ENCODE results near the gene KIF18B.

The KIF18B gene

DNA sequence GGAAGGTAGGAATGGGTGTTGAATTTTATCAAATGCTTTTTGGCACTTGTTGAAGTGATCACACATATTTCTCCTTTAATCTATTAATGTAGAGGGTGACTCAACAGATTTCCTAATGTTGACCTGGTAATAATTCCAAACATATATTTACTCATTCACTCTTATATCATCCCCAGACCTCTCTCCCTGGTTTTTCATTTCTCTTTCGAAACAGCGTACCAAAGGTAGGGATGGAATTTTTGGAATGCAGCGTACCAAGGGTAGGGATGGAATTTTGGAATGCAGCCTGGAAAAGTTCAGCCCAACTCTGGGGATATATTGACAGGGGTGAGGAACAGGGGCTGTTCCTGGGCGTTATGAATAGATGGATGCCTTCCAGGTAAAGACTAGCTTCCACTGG is 7.3 kb downstream of the KIF18B start:
- no peak for DNase-seq (ENCODE audit: low read depth)

DNA sequence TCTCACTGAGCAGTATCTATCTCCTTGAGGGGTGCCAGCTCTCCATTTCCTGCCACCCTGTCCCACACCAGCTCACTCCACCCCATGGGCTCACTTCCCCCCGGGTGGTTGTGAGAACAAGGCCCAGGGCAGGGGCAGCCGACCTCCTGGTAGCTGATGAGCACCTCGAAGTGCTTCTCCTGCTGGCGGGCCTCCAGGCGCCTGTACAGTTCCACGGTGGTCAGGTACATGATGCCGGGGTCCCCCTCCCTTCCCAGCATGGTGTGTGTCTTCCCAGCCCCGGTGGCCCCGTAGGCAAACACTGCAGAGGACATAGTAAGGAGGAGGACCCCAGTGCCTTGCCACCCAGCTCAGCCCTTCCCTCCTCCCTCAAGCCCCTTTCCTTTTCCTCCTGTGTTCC is 12.5 kb downstream of the KIF18B start:
- DNase-seq (ENCODE audit: low read depth): no peak

DNA sequence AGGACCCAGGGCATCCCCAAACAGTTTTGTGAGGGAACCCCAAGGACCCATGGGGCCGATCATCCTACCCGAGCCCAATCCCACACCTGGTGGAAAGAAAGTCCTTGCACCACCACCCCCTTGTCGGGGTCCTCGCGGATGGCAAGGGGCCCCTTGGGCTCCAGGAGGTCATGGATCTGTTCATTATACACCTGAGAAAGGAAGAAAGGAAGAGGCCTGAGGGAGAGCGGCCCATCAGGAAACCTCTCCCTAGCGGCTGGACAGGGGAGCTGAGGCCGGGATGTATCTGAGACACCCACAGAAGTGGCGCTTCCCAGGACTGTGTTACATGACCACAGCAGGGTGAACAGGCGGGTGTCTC is 12.8 kb downstream of the KIF18B start:
- no peak for DNase-seq (ENCODE audit: low read depth)

DNA sequence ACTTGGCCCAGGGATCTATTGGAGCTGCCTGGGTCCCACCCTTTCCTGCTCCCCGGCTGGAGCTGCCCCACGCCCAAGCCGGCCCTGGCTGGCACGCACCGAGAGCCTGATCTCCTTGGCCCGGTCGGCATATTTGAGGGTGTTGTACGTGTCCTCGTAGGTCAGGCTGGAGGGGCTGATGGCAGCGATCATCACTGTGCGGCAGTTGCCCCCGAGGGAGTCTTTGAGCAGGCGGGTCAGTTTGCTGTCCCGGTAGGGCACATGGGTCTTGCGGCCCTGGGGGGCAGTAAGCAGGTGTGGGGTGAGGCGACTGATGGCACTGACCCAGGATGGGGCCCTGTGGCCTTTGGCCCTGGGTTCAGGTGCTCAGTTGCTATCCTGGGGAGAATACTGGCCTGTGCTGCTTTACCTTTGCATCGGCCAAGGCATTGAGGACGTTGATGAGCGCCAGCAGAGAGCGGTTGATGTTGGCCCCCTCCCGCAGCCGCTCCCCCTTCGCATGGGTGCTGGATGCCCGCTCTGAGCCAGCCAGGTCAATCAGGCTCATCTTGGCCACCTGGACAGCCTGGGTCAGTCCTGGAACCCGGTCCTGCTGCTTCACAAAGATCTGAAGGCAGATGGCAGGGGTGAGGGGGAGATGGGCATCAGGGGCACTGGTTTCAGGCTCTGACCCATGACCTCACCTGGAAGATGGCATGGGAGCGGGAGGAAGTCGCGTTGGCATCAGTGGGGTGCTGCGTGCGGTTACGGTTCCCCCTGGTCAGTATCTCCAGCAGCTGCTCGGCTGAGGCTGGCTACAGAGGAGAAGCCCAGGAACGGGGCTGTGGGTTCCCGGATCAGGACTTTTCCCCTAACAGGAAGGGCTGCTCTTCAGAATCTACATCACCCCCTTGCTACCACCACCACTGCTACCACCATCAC is 13.5 kb downstream of the KIF18B start:
- no peak for DNase-seq (ENCODE audit: low read depth)

DNA sequence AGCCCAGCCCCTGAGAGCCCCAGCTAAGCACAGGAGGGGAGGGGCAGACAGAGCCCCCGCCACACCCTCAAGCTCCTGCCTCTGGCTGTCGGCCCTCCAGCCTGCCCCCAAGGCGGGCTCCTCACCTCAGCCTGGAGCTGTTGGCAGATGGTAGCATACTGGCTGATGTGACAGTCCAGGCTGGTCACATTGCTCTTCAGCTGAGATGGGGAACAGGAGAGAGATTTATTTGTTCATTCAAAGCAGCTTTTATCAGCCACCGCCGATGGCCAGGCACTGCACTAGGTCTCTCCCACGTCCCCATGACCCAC is 14.8 kb downstream of the KIF18B start:
- no peak for DNase-seq (ENCODE audit: low read depth)

DNA sequence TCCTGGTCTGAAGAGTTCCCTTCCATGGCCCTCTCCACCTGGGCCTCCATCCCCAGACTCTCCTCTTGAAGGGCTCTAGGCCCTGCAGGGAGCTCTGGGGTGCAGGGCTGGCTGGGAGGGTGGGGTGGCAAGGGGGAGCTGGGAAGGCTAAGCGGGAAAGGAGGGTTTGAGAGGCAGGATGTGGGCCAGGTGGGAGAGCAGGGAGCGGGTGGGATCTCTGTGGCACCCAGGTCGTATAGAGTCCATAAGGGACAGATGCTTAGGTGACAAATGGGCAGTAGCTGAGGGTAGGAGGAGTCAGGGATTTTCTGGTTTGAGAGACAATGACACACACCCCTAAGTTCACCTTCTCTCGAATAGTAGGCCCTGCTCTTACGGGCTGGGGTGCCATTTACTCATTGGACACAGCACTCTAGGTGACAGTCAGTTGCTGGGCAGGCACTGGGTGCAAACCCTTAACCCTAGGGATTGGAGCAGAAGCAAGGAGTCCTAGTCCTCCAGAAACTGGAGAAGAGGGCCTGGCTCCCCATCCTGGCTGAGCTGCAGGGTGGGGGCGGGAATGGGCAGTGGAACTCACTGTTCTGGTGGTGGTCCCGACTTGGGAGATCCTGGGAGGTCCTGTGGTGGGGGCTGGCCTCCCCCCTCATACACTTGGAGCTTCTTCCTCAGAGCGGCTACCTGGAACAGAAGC is 15.3 kb downstream of the KIF18B start:
- no peak for DNase-seq (ENCODE audit: low read depth)

DNA sequence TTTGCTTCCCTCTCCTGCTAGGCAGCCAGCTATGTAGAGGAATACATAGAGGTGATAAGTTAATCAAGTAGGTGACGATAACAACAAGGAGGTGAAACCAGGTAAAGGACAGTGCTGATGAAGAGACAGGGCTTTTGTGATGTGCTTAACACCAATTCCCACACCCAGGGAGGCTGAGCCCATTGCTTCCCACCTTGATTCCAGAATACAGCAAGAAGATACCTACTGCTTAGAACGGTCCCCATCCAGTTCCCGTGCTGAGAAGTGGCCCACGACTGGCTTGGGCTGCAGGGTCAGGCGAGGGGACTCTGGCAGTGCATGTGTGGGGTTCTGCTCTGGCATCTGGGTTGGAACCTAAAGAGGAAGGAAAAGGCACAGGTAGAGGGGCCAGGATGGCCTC is 16.2 kb downstream of the KIF18B start:
- no peak for DNase-seq (ENCODE audit: low read depth)

DNA sequence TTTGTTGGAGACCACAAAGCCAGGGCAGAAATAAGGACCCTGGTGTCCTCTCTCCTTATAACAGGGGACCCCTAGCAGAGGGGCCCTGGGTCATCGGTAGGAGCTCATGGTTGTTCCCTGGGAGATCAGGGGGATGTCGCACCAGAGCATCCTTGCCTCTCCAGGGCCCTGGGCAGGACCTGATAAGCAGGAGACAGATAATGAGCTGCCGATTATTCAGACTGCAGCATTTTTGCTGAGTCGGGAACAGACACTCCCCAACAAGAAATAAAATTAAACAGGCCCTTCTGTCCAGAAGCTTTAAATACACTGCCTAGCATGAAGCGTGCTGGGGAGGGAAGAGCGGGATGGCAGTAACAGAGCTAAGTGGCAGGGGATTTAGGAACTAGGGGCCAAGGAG is 16.9 kb downstream of the KIF18B start:
- DNase-seq (ENCODE audit: low read depth): no peak

DNA sequence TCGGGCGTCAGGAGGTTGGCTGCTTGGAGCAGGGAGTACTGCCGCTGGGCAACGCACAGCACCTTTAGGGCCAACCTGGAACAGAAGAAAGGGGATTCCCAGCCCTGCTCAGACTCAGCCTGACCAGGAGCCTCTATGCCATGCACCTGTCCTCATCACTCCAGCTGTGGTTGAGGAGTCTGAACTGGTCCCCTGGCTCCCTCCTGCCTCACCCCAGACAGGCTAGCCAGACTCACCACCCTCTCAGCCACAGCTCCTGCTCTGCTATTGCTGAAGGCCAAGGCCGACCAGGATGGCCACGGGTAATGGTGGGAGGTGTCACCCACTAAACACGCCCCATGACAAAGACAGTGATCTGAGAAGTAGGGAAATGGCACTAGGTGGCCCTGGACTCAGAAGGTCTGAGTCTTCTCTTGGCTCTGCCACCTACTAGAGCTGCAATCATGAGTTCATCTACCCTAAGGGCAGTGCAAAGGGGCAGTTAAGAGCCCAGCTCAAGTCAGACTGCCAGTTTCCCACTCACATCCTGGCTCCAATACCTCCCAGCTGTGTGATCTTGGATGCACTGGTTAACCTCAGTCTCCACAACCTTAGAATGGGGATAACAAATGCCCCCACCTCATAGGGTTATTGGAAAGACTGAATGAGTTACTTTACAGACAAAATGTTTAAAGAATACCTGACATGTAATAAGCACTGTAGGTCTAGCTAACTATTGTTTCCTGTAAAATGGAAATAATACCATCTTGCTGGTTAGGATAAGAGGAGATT is 18.4 kb downstream of the KIF18B start:
- no peak for DNase-seq (ENCODE audit: low read depth)

DNA sequence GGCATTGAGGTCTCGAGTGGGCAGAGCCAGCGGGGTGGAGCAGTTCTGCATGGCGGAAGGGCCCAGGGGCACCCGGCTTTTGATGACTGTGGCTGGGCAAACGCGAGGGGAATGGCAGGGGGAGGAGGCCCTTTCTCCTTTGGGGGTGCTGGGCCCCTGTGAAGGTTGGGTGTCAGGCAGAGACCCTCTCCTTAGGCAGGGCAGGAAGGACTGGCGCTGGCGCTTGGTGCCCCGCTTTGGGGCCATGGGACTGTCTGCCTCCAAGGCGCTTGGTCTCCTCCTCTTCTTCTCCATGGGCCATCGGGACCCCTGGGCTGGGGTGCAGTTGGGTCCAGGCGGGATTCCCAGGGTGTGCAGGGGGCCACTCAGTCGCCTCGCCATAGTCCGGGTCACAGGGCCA is 19.4 kb downstream of the KIF18B start:
- no peak for DNase-seq (ENCODE audit: low read depth)

DNA sequence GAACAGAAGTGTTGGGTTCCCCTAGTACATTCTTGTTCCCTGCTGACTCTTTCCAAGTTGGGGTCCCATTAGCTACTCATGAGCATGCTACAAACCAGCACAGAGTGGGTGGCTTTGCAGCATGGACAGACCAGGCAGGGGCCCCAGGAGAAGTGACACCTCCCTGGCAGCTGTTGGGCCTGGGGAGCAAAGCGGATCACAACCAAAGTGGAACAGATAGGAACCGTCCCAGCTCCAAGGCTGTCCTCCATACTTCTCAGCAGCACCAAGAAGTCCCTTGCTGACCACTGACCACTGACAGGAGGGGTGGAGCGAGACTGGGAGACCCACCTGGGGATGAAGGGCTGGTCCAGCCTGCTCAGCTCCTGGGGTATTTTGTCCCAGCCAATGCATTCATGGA is 19.9 kb downstream of the KIF18B start:
- no peak for DNase-seq (ENCODE audit: low read depth)

DNA sequence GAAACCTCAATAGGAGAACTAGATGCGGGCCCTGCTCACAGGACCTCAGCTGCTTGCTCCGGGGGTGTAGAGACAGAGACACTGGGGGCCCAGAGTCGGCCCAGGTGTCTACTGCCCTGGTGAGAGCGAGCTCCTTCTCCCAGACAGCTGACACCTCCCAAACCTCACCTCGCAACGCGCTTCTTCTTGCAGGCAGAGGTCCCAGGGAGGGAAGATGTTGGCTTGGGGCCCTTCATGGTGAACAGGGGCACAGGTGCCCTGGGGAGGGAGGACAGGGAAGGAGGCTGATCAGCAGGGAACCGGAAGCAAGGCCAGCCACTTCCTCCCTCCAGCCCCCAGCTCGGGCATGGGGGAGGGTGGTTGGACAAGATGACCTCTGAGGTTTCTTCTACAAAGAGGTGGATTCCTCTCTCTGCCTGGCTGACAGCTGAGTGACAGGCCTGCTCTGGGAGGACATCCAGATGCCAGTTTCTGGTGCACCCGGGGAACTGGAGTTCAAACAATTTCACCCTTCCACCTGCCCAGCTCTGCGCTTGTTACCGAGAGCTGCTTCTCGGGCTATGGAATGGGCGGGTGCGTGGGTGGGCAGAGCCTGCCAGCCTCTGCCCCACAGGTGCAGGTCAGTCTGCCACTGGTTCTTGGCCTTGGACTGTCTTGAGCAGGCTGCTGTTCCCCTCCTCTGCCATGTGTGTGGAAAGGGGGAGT is 20.6 kb downstream of the KIF18B start:
- no peak for DNase-seq (ENCODE audit: low read depth)

DNA sequence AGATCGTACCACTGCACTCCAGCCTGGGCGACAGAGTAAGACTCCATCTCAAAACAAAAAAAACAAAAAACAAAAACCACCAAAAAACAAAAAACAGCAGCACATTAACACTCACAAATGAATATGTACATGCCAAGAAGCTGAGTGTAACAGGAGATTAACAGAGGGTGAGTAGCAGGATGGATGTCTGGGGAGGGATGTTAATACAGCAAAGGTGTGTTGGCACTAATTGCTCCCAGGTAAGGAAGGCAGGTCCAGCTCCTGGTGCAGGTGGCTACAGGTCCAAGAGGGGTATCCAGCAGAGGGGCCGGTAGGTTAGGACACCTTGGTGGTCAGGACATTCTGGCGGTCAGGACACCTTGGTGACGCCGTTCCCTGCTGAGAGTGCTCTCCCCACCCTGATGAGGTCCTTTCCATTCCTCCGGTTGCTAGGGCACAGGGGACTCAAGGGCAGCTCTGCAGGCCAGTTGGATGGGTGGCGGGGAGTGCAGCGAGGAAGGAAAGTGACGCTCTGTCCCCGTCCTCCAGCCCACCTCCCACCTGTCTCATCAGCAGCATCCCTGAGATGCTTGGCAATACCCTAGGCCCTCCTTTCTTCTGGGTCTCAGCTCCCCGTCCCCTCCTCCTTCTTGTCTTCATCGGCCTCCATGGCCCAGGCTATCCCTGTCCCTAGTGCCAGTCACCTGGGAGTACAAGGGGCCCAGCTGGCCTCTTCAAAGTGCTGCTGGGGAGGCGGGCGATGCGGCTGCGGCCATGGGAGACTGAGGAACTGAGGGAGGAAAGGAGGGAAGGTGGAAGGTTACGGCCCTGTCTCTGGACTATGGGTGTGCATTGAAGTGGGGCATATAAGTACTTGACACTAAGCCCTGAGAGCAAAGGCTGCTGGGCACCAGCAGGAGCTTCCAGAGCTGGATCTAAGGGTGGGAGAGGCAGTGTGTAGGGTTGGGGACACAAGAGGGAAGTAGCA is 21.6 kb downstream of the KIF18B start:
- DNase-seq (ENCODE audit: low read depth): no peak

DNA sequence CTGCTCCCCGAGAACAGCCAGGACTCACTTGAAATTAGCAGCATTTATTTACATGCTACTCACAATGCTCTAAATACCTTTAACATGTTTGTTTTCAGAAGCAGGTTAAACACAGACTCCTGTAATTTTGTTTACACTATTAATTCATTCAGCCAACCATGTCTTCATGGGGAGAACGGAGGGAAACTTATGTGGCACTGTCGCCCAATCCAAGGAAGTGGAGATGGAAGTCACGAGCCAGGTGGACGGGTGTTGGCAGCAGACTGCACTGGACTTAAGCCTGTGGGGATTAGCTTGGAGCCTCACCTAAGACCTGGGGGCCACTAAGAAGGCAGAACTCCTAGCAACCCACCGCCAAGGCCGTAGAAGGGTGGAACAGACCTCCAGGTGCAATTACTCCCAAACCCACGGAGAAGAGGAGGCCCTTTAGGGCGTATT is 23.4 kb downstream of the KIF18B start:
- no peak for DNase-seq (ENCODE audit: low read depth)

DNA sequence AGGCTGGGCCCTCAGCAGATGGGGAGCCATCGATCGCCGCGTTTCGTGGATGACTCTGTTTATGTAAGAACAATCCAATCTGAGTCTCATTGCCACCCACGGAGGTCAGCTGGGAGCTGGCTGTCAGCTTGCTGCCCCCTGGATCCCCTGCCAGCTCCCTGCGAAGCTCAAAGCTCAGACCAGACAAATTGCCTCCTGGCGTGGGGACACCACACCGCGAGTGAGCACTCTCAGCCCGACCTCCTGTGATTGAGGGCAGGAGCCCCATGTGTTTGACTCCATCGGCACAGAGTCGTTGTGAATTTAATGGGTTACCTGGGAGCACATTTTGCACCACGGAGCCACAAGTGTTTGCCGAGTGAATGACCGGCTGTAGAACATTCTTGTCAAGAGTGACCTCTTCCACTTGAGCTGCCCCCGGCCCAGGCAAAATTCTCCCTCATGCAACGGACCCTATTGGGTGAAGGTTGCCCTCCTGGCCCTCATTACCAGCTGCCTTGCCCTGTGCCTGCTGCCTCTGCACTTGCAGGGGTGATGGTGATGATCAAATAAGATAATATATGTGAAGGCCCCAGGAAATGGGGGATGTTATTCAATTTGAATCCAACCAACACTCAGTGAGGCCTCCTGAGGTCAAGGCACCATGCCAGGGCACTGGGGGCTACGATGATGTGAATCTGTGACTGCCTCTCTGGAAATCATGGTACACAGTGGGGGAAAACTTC is 24.7 kb downstream of the KIF18B start:
- no peak for DNase-seq (ENCODE audit: low read depth)

DNA sequence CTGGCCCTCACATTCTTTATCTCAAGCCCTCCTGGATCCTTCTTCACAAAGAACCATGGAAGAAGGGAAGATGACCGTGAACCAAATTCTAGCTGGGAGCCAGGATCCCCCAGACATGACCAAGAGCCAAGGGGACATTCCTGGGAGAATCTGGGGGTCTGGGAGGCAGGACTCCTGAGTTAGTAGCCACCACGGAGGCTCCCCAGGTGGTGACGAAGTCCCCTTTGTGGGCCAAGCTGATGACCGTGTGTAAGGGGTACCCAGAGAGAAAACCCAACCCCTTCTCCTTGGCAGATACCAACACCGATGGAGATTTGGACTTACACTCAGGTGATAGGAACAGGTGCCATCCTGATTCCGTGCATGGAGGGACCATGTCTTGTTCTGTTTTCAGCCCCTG is 25.4 kb downstream of the KIF18B start:
- no peak for DNase-seq (ENCODE audit: low read depth)

DNA sequence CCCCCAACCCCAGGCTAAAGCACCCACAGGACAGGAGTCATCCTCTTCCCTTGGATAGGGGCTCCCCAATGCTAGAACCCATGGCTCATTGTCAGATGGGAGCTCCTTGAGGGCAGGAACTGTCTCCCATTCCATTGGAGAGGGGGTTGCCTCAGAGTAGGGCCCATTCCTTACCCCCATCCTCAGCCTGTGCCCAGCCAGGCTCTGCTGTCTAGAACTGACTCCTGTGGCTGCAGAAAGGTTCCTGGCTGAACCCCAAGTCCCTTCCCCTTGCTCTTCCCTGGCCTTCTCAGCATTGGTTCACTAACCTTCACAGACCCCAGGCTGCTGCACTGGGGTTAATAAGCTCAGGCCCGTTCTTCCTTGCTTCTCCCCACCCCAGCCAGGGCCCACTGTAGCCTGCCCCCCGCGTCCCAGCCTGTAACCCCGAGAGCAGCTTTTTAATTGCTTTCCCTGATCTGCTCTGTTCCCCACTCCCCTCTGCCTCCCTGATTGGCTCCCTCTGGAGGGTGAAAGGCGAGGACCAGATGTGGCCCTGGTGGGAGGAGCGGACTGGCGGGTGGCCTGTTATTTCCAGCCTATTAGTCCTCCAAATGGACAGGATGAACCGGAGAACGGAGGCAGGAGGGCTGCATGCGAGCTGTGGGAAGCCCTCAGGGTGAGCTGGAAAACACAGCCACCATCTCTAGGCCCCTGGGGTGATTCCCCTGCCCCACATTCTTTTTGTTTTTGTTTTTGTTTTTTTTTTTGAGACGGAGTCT is 26.3 kb downstream of the KIF18B start:
- DNase-seq (ENCODE audit: low read depth): no peak

DNA sequence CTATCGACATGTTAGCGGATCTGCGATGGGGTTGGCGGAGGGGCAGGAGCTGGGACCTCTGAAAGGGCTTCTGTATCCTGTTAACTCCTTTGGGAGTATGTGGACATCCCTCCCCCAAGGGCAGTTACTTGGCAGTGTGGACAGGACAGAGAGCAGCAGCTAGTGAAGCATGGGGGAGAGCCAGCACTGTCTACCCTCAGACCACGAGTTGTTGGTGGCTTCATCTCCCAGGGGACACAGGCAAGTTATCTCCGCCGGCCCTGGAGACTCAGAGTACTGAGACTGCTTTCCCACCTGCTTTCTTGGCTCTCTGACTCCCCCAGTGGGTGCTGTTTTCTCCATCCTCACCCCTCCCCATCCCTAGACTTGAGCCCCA is 27.0 kb downstream of the KIF18B start:
- no peak for DNase-seq (ENCODE audit: low read depth)

DNA sequence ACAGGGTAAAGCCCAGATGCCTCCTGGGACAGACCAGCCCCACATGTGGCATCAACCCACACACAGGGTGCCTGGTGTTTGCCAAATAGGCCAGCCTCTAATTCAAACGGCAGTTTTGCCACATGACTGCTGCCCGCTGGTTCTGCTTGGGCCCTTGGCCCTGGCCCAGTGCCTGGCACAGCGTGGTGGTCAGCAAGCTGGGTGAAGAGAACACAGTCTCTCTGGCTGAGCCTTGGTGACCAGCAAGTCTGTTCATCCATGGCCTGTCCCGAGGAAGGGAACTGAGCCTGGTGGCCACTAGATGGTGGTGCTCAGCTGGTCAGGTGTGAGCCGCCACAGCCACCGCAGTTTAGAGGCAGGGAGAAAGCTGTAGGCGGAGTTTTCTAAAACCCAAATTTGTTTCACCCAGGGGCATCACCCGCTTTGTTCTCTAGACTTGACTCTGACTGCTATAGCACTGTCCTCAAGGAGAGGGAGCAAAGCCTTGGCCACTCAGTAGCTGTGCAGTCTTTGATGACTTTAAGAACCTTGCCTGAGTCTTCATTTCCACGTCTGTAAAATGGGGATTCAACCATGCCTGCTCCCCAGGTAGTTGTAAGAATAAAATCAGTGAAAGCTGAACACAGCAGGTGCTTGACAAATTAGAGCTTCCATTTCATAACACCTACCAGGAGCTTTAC is 27.5 kb downstream of the KIF18B start:
- no peak for DNase-seq (ENCODE audit: low read depth)
